K562 (cell line): Measurements from ENCODE around the gene KLHDC7B. TPM values are rescaled to one million over a fixed set of nuclear protein-coding genes. Genes with fewer than 3 reads are reported as not detected.

Experiments used
- CBFA2T2 ChIP-seq: fragments of 450-650 bp; conservative IDR thresholded peaks from 2 replicates; pipeline ENCODE4 v1.6.1; 2017; ENCODE audit warnings: mild to moderate bottlenecking
- FOXJ3 ChIP-seq: sonication (generic); formaldehyde crosslinking; IDR thresholded peaks from 2 replicates; pipeline ENCODE4 v1.4.0; 2020; ENCODE audit warnings: mild to moderate bottlenecking, missing genetic modification reagents
- GABPB1 ChIP-seq: sonication (generic); formaldehyde crosslinking; IDR thresholded peaks from 2 replicates; pipeline ENCODE4 v1.8.0; 2022; ENCODE audit warnings: mild to moderate bottlenecking, missing genetic modification reagents
- KDM4B ChIP-seq, 2 experiments: fragments of 450-650 bp in 1 of 2; sonication (generic) in 1 of 2; IDR thresholded peaks; 2 replicates each; pipeline ENCODE4 v1.6.1; 2016 to 2017; ENCODE audit warnings: borderline replicate concordance in 2 of 2, antibody characterized with exemption in 1 of 2, low read depth in 1 of 2, mild to moderate bottlenecking in 1 of 2
- L3MBTL2 ChIP-seq: fragments of 450-650 bp; IDR thresholded peaks from 2 replicates; pipeline ENCODE4 v1.6.1; 2016; ENCODE audit warnings: mild to moderate bottlenecking, moderate library complexity
- MTA2 ChIP-seq: fragments of 450-650 bp; IDR thresholded peaks from 2 replicates; pipeline ENCODE4 v1.6.1; 2016; ENCODE audit warnings: low read depth
- POLR2H ChIP-seq: IDR thresholded peaks from 2 replicates; pipeline ENCODE4 v1.6.1; 2016; ENCODE audit warnings: missing genetic modification characterization, low read depth, mild to moderate bottlenecking, control low read depth, missing compliant biosample characterization, moderate library complexity
- XRCC3 ChIP-seq: fragments of 450-650 bp; IDR thresholded peaks from 2 replicates; pipeline ENCODE4 v1.6.1; 2017; ENCODE audit warnings: mild to moderate bottlenecking, moderate library complexity
- polyA plus RNA-seq, 8 experiments: library from polyadenylated mRNA; depleted of rRNA in 4 of 8; stranded (reverse) in 5 of 8; unstranded in 3 of 8; fragments of >200 nt; fragmentation: Nextera tagmentation in 2 of 8; fragmentation: Illumina TruSeq in 1 of 8; extraction: Ambion mirVana in 2 of 8; extraction: Trizol in 1 of 8; gene quantifications; 2 replicates each; pipeline versions ENCODE4 v1.2.1 to v1.2.3, GENCODE V29; 2011 to 2014; ENCODE audit warnings: inconsistent platforms in 1 of 8, missing spikeins in 1 of 8
- total RNA-seq, 7 experiments: library from RNA; depleted of rRNA in 6 of 7; stranded (reverse); fragments of >200 nt in 6 of 7; fragmentation: Illumina TruSeq in 2 of 7; extraction: Trizol in 2 of 7; gene quantifications; 2 replicates each; pipeline versions ENCODE4 v1.2.1 to v1.2.3, GENCODE V29; 2011 to 2021; ENCODE audit warnings: low replicate concordance in 1 of 7
- TF ChIP-seq, protein P1 (sequence below): fragments of 250-450 bp; sonication (Bioruptor Pico); IDR thresholded peaks from 2 replicates; pipeline ENCODE4 v1.8.0; 2021; ENCODE audit warnings: moderate library complexity, mild to moderate bottlenecking, inconsistent platforms
- TF ChIP-seq, protein P2 (sequence below), 2 experiments: fragments of 450-650 bp; formaldehyde crosslinking in 1 of 2; IDR thresholded peaks; 2 replicates each; pipeline versions ENCODE4 v1.4.0 to v1.6.1; 2014 to 2020; ENCODE audit warnings: mild to moderate bottlenecking in 2 of 2, borderline replicate concordance in 1 of 2, low read depth in 1 of 2
- TF ChIP-seq, protein P3 (sequence below): sonication (generic); formaldehyde crosslinking; IDR thresholded peaks from 2 replicates; pipeline ENCODE4 v1.8.0; 2022; ENCODE audit warnings: mild to moderate bottlenecking, low read depth, missing genetic modification reagents
- TF ChIP-seq, protein P4 (sequence below): fragments of 250-450 bp; sonication (Bioruptor Pico); IDR thresholded peaks from 2 replicates; pipeline ENCODE4 v1.4.0; 2020; ENCODE audit warnings: mild to moderate bottlenecking

Gene KLHDC7B
- total and polyA plus RNA-seq, 9 of the 15 experiments (the other 6 are each of a cell fraction or from before 2014, with no cell fraction given), result 0.04 to 0.22 (median 0.05) TPM; not detected in 4

DNA sequence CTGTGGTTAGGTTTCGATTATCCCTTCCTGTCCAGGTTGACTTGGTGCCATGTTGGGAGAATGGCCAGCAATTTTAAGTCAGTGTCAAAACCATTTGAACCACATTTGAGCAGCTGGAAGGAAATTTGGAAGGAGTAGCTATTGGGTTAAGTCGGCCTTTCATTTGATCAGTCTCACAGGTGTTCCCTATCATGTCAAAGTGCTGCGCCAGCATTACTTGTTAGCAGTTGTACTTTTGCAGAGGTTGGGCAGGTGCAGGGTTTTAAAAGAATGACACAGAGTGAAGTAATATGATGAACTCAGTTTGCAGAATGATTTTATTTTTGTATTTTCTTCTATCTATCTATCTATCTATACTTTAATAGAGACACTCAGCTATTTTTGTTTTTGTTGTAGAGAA is 9.5 kb upstream of the KLHDC7B start (continued):
- TF ChIP-seq, protein P1, sequence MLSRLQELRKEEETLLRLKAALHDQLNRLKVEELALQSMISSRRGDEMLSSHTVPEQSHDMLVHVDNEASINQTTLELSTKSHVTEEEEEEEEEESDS (CRISPR knock-in tag), result no peak
- TF ChIP-seq MTA2 (no peak), KDM4B (IDR thresholded peaks at IDR 0.05; ENCODE audit: borderline replicate concordance in 2 of 2, low read depth in 1 of 2) (no peak), FOXJ3 (CRISPR knock-in tag) (no peak), GABPB1 (CRISPR knock-in tag) (no peak), L3MBTL2 (no peak), POLR2H (no peak), CBFA2T2 (no peak), XRCC3 (no peak)
- TF ChIP-seq, protein P2, sequence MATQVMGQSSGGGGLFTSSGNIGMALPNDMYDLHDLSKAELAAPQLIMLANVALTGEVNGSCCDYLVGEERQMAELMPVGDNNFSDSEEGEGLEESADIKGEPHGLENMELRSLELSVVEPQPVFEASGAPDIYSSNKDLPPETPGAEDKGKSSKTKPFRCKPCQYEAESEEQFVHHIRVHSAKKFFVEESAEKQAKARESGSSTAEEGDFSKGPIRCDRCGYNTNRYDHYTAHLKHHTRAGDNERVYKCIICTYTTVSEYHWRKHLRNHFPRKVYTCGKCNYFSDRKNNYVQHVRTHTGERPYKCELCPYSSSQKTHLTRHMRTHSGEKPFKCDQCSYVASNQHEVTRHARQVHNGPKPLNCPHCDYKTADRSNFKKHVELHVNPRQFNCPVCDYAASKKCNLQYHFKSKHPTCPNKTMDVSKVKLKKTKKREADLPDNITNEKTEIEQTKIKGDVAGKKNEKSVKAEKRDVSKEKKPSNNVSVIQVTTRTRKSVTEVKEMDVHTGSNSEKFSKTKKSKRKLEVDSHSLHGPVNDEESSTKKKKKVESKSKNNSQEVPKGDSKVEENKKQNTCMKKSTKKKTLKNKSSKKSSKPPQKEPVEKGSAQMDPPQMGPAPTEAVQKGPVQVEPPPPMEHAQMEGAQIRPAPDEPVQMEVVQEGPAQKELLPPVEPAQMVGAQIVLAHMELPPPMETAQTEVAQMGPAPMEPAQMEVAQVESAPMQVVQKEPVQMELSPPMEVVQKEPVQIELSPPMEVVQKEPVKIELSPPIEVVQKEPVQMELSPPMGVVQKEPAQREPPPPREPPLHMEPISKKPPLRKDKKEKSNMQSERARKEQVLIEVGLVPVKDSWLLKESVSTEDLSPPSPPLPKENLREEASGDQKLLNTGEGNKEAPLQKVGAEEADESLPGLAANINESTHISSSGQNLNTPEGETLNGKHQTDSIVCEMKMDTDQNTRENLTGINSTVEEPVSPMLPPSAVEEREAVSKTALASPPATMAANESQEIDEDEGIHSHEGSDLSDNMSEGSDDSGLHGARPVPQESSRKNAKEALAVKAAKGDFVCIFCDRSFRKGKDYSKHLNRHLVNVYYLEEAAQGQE (IDR thresholded peaks at IDR 0.05; ENCODE audit: borderline replicate concordance), result no peak
- TF ChIP-seq, protein P2 (CRISPR knock-in tag; IDR thresholded peaks at IDR 0.05; ENCODE audit: low read depth), result no peak
- TF ChIP-seq, protein P3, sequence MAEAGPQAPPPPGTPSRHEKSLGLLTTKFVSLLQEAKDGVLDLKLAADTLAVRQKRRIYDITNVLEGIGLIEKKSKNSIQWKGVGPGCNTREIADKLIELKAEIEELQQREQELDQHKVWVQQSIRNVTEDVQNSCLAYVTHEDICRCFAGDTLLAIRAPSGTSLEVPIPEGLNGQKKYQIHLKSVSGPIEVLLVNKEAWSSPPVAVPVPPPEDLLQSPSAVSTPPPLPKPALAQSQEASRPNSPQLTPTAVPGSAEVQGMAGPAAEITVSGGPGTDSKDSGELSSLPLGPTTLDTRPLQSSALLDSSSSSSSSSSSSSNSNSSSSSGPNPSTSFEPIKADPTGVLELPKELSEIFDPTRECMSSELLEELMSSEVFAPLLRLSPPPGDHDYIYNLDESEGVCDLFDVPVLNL (CRISPR knock-in tag), result no peak
- TF ChIP-seq, protein P4, sequence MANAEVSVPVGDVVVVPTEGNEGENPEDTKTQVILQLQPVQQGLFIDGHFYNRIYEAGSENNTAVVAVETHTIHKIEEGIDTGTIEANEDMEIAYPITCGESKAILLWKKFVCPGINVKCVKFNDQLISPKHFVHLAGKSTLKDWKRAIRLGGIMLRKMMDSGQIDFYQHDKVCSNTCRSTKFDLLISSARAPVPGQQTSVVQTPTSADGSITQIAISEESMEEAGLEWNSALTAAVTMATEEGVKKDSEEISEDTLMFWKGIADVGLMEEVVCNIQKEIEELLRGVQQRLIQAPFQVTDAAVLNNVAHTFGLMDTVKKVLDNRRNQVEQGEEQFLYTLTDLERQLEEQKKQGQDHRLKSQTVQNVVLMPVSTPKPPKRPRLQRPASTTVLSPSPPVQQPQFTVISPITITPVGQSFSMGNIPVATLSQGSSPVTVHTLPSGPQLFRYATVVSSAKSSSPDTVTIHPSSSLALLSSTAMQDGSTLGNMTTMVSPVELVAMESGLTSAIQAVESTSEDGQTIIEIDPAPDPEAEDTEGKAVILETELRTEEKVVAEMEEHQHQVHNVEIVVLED (CRISPR knock-in tag), result no peak
- TF ChIP-seq, all 486 proteins: peak for 0
